ENCODE measurements around the gene SLFN14. TPM values are rescaled to one million over a fixed set of nuclear protein-coding genes. Genes with fewer than 3 reads are reported as not detected.
"Not testable (repeated sequence)": the region's sequence is repeated elsewhere in the genome, so short reads cannot be mapped to it uniquely, and the experiment has no call there.

SLFN14 gene
- total RNA-seq, 4 donors from 2014 or later = not detected

DNA sequence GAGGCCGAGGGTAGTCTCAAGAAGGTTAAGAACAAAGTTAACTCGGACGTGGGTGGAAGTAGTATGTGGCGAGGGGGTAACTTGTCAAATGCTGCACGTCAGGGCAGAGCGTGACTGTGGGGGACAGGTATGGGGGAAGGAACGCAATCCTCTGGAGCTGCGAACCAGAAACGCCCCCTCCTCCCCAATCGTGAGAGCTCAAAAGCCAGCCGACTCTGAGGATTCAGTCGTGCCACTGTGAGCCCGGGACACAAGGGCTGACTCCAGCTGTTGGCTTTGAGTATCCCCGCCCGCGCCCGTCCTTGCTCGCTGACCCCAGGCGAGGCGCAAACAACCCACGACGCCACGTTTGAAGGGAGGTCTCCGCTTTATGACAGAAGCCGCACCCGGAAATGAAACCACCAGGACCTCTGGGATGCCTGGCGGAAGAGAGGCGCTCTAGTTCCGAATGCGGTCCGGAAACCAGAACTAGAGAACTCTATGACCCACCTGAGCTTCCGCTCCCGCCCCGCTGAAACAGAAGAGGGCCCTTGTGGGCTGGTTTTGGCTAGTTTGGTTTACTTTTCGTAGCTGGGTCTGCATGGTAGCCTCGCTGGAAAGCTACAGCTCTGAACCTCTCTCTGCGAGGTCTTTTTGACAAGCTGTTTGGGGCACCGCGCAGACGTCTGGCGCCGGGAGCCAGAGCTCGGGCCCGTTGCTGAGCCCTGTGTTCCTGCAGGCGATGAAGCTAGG, 17.7 kb upstream of the SLFN14 start, which contains the start of gene PEX12:
Gene PEX12, minus strand, starts transcription at position 375 of the 732 bp plus-strand sequence. CDS start 550 bp downstream, outside the sequence.
- peak; percentile 97 for ATAC-seq (ENCODE audit: low FRiP score)
- TF ChIP-seq, protein P1, sequence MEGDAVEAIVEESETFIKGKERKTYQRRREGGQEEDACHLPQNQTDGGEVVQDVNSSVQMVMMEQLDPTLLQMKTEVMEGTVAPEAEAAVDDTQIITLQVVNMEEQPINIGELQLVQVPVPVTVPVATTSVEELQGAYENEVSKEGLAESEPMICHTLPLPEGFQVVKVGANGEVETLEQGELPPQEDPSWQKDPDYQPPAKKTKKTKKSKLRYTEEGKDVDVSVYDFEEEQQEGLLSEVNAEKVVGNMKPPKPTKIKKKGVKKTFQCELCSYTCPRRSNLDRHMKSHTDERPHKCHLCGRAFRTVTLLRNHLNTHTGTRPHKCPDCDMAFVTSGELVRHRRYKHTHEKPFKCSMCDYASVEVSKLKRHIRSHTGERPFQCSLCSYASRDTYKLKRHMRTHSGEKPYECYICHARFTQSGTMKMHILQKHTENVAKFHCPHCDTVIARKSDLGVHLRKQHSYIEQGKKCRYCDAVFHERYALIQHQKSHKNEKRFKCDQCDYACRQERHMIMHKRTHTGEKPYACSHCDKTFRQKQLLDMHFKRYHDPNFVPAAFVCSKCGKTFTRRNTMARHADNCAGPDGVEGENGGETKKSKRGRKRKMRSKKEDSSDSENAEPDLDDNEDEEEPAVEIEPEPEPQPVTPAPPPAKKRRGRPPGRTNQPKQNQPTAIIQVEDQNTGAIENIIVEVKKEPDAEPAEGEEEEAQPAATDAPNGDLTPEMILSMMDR (IDR thresholded peaks at IDR 0.05) = no peak
- peak; percentile 62 for DNase-seq (ENCODE audit: low spot score)

DNA sequence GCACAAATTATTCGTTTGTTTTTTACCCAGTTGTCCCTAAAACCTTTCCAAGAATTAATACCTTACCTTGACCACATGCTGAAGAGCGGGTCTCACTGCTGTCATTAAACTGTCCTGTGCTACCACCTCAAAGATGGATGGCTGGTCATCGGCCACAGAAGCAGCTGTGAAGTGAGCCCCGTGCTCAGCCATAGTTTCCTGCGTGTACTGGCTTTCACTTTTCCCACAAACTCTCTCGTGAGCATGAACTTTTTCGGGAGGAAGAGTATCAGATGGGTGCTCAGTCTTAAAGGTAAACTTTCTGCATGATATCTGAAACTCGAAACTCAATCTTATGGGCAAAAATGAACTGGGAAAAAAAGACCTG, 17.2 kb upstream of the SLFN14 start:
- DNase-seq (ENCODE audit: low spot score) (no peak), ATAC-seq (ENCODE audit: low FRiP score) (no peak)
- TF ChIP-seq, protein P1 (IDR thresholded peaks at IDR 0.05) = no peak

DNA sequence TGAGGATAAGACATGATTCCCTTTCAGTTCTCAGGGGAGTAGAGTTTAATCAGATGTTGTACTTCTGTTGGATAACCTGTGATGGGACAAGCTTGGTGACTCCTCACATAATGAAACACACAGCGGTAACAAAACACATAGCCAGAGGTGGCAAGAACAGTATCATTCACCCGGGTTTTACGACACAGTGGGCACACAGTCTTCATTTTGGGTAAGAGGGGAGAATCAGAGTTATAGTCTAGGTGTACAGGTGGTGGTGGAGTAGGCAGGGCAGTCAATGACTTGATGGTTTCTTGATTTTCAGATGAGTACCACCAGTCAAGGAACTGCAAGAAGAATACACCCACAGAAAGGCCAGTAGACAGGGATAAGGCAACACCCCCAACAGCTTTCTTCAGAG, 15.1 kb upstream of the SLFN14 start:
- TF ChIP-seq, protein P1 (IDR thresholded peaks at IDR 0.05) = no peak
- DNase-seq (ENCODE audit: low spot score) (no peak), ATAC-seq (ENCODE audit: low FRiP score) (no peak)

DNA sequence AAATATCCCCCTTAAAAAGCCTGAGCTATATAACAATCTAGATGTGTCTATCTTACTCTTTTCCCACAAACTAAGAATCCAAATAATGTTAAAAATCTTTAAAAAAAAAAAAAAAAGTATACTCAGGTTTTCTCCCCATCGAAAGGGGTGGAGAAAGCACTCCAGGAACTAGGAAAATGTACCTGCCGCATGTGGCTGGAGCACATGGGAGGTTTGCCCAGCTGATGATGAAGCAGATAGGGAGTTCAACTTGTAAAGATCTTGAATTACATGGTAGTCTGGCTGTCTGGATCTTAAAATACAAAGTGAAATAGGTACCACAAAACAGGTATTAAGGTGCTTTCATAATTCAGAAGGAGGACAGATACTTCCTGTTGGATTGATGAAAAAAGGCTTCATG, 8.8 kb upstream of the SLFN14 start:
- ATAC-seq (ENCODE audit: low FRiP score) (no peak), DNase-seq (ENCODE audit: low spot score) (no peak)
- TF ChIP-seq, protein P1 (IDR thresholded peaks at IDR 0.05) = no peak

DNA sequence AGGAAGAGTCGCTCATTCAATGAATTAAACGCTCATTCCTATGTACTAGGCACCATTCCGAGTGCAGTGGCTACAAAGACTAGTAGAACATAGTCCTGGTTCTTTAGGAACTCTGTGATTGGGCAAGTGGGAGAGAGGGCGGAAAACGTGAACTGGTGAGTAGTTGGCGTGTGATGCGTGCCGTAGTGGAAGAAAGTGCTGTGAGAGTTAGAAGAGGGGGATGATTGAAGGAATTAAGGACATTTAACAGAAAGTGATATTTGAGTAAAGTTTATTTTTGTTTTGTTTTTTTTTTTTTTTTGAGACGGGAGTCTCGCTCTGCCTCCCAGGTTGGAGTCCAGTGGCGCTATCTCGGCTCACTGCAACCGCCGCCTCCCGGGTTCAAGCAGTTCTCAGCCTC, 7.9 kb upstream of the SLFN14 start:
- TF ChIP-seq, protein P1 (IDR thresholded peaks at IDR 0.05) = no peak
- DNase-seq (ENCODE audit: low spot score) (no peak), ATAC-seq (ENCODE audit: low FRiP score) (peak; percentile 66)

DNA sequence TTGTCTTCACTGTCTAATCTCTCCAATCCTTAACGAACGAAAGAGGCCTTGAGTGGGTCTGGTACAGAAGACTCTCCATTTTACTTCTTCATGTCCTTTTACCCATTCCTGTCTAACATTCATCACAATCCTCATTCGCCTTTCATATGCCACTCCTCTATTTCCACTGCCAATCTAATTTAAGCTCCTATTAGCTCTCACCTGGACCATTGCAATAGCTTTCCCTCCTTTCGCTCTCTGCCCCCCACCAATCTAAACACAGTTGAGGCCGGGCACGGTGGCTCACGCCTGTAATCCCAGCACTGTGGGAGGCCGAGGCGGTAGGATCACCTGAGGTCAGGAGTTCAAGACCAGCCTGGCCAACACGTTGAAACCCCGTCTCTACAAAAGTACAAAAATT, 6.3 kb upstream of the SLFN14 start:
- TF ChIP-seq, protein P1 (IDR thresholded peaks at IDR 0.05) = no peak
- no peak for DNase-seq (ENCODE audit: low spot score)
- ATAC-seq (ENCODE audit: low FRiP score) = no peak

DNA sequence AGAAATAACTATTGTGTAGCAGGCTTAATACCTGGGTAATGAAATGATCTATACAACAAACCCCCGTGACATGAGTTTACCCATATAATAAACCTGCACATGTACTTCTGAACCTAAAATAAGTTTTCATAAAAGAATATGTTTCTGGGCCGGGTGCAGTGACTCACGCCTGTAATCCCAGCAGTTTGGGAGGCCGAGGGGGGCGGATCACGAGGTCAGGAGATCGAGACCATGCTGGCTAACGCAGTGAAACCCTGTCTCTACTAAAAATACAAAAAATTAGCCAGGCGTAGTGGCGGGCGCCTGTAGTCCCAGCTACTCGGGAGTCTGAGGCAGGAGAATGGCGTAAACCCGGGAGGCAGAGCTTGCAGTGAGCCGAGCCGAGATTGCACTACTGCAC, 2.6 kb upstream of the SLFN14 start:
- ATAC-seq (ENCODE audit: low FRiP score); DNase-seq (ENCODE audit: low spot score): not testable (repeated sequence)
